HepG2 (cell line): ENCODE measurements around the gene OTP. TPM values are rescaled to one million over a fixed set of nuclear protein-coding genes. Genes with fewer than 3 reads are reported as not detected.

Experiments used
- ATF6 ChIP-seq: sonication (generic); formaldehyde crosslinking; conservative IDR thresholded peaks from 2 replicates; pipeline ENCODE4 v1.4.0; 2020; ENCODE audit warnings: missing genetic modification reagents
- CHD4 ChIP-seq: fragments of 200-600 bp; sonication (generic); IDR thresholded peaks from 2 replicates; pipeline ENCODE4 v1.7.0; 2017; ENCODE audit warnings: mild to moderate bottlenecking, low read length, borderline replicate concordance
- EEA1 ChIP-seq: sonication (generic); formaldehyde crosslinking; IDR thresholded peaks from 2 replicates; pipeline ENCODE4 v1.5.1; 2020; ENCODE audit warnings: mild to moderate bottlenecking, missing genetic modification reagents, borderline replicate concordance
- GLI4 ChIP-seq: sonication (generic); formaldehyde crosslinking; IDR thresholded peaks from 2 replicates; pipeline ENCODE4 v1.5.1; 2020; ENCODE audit warnings: missing genetic modification reagents, mild to moderate bottlenecking, moderate library complexity, borderline replicate concordance
- HNF1A ChIP-seq, 2 experiments: sonication (generic) in 1 of 2; formaldehyde crosslinking in 1 of 2; IDR thresholded peaks; 2 replicates each; pipeline versions ENCODE4 v1.4.0 to v1.6.1; 2016 to 2020; ENCODE audit warnings: borderline replicate concordance in 1 of 2, low read depth in 1 of 2, mild to moderate bottlenecking in 1 of 2, missing genetic modification reagents in 1 of 2
- NRL ChIP-seq: sonication (generic); formaldehyde crosslinking; IDR thresholded peaks from 2 replicates; pipeline ENCODE4 v1.5.0; 2020; ENCODE audit warnings: missing genetic modification reagents, mild to moderate bottlenecking, moderate library complexity, borderline replicate concordance
- PBX3 ChIP-seq: sonication (generic); formaldehyde crosslinking; IDR thresholded peaks from 2 replicates; pipeline ENCODE4 v1.8.1; 2023; ENCODE audit warnings: missing genetic modification reagents, inconsistent platforms, borderline replicate concordance
- PTBP1 ChIP-seq: fragments of 200-400 bp; formaldehyde crosslinking; IDR thresholded peaks from 2 replicates; pipeline ENCODE4 v1.6.1; 2018; ENCODE audit warnings: low read length, low read depth; ENCODE audit not compliant: poor library complexity, severe bottlenecking
- SNAPC2 ChIP-seq: sonication (generic); formaldehyde crosslinking; IDR thresholded peaks from 2 replicates; pipeline ENCODE4 v1.8.1; 2022; ENCODE audit warnings: mild to moderate bottlenecking, missing genetic modification reagents
- SP4 ChIP-seq: sonication (generic); formaldehyde crosslinking; IDR thresholded peaks from 2 replicates; pipeline ENCODE4 v1.8.1; 2023; ENCODE audit warnings: mild to moderate bottlenecking, missing genetic modification reagents
- TBX2 ChIP-seq: sonication (generic); formaldehyde crosslinking; IDR thresholded peaks from 2 replicates; pipeline ENCODE4 v1.5.0; 2020; ENCODE audit warnings: missing genetic modification reagents, mild to moderate bottlenecking, borderline replicate concordance
- TMF1 ChIP-seq: sonication (generic); formaldehyde crosslinking; IDR thresholded peaks from 2 replicates; pipeline ENCODE4 v1.8.1; 2022; ENCODE audit warnings: low read depth, missing genetic modification reagents
- YEATS4 ChIP-seq: sonication (generic); formaldehyde crosslinking; IDR thresholded peaks from 2 replicates; pipeline ENCODE4 v1.4.0; 2020; ENCODE audit warnings: missing genetic modification reagents, borderline replicate concordance
- ZKSCAN5 ChIP-seq: sonication (generic); formaldehyde crosslinking; IDR thresholded peaks from 2 replicates; pipeline ENCODE4 v1.5.1; 2020; ENCODE audit warnings: mild to moderate bottlenecking, missing genetic modification reagents
- ZNF562 ChIP-seq: sonication (generic); formaldehyde crosslinking; IDR thresholded peaks from 2 replicates; pipeline ENCODE4 v1.8.0; 2022; ENCODE audit warnings: missing genetic modification reagents, borderline replicate concordance
- ZNF567 ChIP-seq: sonication (generic); formaldehyde crosslinking; IDR thresholded peaks from 2 replicates; pipeline ENCODE4 v1.8.1; 2023; ENCODE audit warnings: mild to moderate bottlenecking, missing genetic modification reagents, borderline replicate concordance
- ZNF800 ChIP-seq: sonication (generic); formaldehyde crosslinking; IDR thresholded peaks from 2 replicates; pipeline ENCODE4 v1.4.0; 2020; ENCODE audit warnings: missing genetic modification reagents
- ZNF83 ChIP-seq: sonication (generic); formaldehyde crosslinking; IDR thresholded peaks from 2 replicates; pipeline ENCODE4 v1.4.0; 2020; ENCODE audit warnings: missing genetic modification reagents, mild to moderate bottlenecking, borderline replicate concordance
- ZSCAN31 ChIP-seq: sonication (generic); formaldehyde crosslinking; IDR thresholded peaks from 2 replicates; pipeline ENCODE4 v1.5.0; 2020; ENCODE audit warnings: low read depth, mild to moderate bottlenecking, missing genetic modification reagents
- polyA plus RNA-seq, 8 experiments: library from polyadenylated mRNA; depleted of rRNA in 3 of 8; stranded (reverse) in 7 of 8; unstranded in 1 of 8; fragments of >200 nt; fragmentation: Illumina TruSeq in 4 of 8; extraction: Trizol in 4 of 8; gene quantifications; 2 replicates each; pipeline versions ENCODE4 v1.2.1 to v1.2.3, GENCODE V29; 2011 to 2016; ENCODE audit warnings: low read depth in 4 of 8, missing spikeins in 1 of 8, mixed read lengths in 1 of 8; ENCODE audit not compliant: insufficient read depth in 1 of 8
- total RNA-seq, 5 experiments: library from RNA; depleted of rRNA; stranded (reverse); fragments of >200 nt; fragmentation: Illumina TruSeq; extraction: Trizol; gene quantifications; 2 replicates each; pipeline ENCODE4 v1.2.3, GENCODE V29; 2016; ENCODE audit warnings: low read depth in 1 of 5

The OTP gene
- total and polyA plus RNA-seq, 2 of the 13 experiments (the other 11 are each of a cell fraction or from before 2014, with no cell fraction given): not detected

- TF ChIP-seq HNF1A (IDR thresholded peaks at IDR 0.05; ENCODE audit: low read depth): no peak
- no peak for TF ChIP-seq HNF1A (CRISPR knock-in tag; IDR thresholded peaks at IDR 0.05; ENCODE audit: borderline replicate concordance)
- TF ChIP-seq ZNF562 (CRISPR knock-in tag): no peak; the same call in 1 of the 2 replicates
- no peak for TF ChIP-seq ZNF567 (CRISPR knock-in tag)
- TF ChIP-seq YEATS4 (CRISPR knock-in tag): peak; percentile 33; the same call in 1 of the 2 replicates
- TF ChIP-seq EEA1 (CRISPR knock-in tag): no peak
- TF ChIP-seq PBX3 (CRISPR knock-in tag): no peak
- no peak for TF ChIP-seq NRL (CRISPR knock-in tag)
- TF ChIP-seq TBX2 (CRISPR knock-in tag): peak; percentile 39; the same call in 1 of the 2 replicates
- no peak for TF ChIP-seq CHD4
- TF ChIP-seq ZNF83 (CRISPR knock-in tag): 0 out of 2 replicates have a peak, but pooled peaks have one; percentile 56
- no peak for TF ChIP-seq ZKSCAN5
- TF ChIP-seq ATF6 (CRISPR knock-in tag): no peak
- no peak for TF ChIP-seq PTBP1
- TF ChIP-seq ZSCAN31 (CRISPR knock-in tag): no peak
- peak; percentile 90 for TF ChIP-seq ZNF800
- no peak for TF ChIP-seq SNAPC2 (CRISPR knock-in tag)
- 0 out of 2 replicates have a peak, but pooled peaks have one; percentile 60 for TF ChIP-seq TMF1
- TF ChIP-seq GLI4: no peak
- TF ChIP-seq SP4 (CRISPR knock-in tag): no peak
These were observed 8.3 kb downstream of the OTP start (continued) for GRCh38 chr5:77630114-77630680.
